CD1c-positive myeloid dendritic cell (primary cell): Measurements from ENCODE around the gene SLC17A9.

Experiments used
- DNase-seq: peaks from one replicate; pipeline ENCODE4 v3.0.0-alpha.2; 2016; ENCODE audit errors: extremely low spot score

SLC17A9 gene, protein sequence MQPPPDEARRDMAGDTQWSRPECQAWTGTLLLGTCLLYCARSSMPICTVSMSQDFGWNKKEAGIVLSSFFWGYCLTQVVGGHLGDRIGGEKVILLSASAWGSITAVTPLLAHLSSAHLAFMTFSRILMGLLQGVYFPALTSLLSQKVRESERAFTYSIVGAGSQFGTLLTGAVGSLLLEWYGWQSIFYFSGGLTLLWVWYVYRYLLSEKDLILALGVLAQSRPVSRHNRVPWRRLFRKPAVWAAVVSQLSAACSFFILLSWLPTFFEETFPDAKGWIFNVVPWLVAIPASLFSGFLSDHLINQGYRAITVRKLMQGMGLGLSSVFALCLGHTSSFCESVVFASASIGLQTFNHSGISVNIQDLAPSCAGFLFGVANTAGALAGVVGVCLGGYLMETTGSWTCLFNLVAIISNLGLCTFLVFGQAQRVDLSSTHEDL

GRCh38 chr20:62952373-62952967, at the start of gene SLC17A9:
SLC17A9 (plus strand) TSS chr20:62952709; CDS start chr20:62952831, 122 bp downstream.
- peak; percentile 93 for DNase-seq

DNA sequence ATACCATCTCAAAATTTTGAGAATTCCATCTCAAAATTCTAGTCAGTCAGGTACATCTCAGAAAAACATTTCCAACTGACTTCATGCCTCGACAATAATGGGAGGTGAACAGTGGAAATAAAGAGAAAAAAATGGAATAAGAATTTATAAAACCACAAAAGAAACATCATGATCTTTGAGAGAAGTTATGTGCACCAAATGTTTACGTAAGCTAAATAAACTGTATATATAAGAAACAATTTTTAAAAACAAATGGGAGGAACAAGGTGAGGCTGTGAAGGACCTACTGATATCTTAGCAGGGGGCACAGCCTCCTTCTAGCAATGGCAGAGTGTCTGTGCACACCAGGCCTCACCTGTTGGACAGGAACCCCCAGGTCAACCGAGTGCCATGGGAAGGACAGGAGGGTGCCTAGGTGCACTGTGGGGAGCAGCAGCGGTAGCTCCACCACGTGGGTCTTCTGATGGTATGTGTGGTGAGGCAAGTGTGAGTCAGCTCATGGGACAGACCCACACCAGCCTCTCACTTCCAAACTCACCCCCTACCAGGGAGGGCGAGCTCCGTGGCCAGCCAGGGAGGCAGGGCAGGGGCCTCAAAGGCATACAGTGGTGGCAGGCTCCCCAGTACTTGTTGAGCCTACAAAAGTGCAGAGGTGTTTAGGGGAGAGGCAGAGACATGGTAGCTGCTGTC, 49.4 kb upstream of the SLC17A9 start:
- DNase-seq = no peak

GRCh38 chr20:62905536-62906117, 46.9 kb upstream of the SLC17A9 start:
- no peak for DNase-seq

- DNase-seq = no peak
Measured at GRCh38 chr20:62906209-62906608, 46.3 kb upstream of the SLC17A9 start.

- DNase-seq = no peak
Measured at GRCh38 chr20:62906647-62907375, 45.7 kb upstream of the SLC17A9 start.

GRCh38 chr20:62907384-62908317, 44.9 kb upstream of the SLC17A9 start:
- DNase-seq = peak; percentile 20

GRCh38 chr20:62908971-62909791, 43.3 kb upstream of the SLC17A9 start:
- no peak for DNase-seq

GRCh38 chr20:62910217-62910766, 42.2 kb upstream of the SLC17A9 start:
- no peak for DNase-seq

DNA sequence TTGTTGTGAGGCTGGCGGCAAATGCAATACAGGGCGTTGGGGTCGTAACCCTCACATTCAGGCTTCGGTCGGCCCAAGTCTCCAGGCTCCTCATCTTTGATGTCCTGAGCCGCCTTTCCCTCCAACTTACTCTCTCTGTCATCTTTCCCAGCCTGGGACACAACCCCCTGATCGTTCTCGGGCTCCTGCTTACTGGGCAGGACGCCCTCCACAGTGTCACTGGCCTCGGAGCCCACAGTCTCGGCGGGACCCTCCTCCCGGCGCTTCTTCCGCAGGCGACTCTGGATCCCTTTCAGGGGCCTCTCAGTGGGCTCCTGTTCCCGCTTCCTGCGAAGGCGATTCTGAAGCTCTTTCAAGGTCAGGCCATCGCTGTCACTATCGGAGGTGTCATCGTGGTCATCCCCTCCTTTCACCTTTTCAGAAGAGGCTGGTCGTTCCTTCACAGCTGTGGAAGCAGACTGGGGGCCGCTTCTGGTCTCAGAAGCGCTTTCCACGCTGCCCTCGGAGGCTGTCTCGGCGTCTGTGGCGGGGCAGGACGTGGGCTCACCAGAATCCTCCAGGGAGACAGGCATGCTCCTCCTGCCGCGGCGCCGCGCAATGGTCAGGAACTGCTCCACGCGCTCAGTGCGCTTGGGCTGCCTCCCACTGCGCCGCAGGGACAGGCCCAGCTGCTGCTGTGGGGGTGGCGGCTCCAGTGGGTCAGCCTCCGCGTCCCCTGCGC, 41.6 kb upstream of the SLC17A9 start:
- no peak for DNase-seq

DNA sequence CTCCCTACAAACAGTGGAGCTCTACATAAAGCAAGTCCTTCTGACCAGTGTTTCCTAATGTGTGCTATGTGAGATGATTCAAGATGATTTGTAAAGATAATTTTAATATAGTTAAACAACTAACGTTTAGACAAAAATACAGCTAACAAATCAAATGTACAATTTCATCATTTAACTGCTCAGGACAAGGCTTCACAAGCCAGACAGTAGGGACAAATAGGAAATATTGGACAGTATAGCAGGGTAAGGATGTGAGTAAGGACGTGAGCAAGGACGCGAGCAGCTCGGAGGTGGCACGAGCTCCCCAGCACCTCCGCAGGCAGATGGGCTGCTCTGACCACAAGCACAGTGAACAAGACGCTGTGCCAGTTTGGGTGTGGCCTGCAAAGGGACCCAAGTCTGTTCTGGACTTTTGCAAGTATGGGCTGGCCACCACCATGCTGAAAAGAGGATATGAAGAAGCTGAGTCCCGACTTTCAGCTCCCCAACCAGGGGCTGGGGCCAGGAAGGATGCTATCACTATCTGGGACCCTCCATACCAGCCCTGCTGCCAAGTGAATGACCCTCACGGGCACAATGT, 40.7 kb upstream of the SLC17A9 start:
- no peak for DNase-seq

- DNase-seq = no peak
Measured at GRCh38 chr20:62913043-62913630, 39.4 kb upstream of the SLC17A9 start.

GRCh38 chr20:62914436-62914835, 38.1 kb upstream of the SLC17A9 start:
- DNase-seq = no peak

DNA sequence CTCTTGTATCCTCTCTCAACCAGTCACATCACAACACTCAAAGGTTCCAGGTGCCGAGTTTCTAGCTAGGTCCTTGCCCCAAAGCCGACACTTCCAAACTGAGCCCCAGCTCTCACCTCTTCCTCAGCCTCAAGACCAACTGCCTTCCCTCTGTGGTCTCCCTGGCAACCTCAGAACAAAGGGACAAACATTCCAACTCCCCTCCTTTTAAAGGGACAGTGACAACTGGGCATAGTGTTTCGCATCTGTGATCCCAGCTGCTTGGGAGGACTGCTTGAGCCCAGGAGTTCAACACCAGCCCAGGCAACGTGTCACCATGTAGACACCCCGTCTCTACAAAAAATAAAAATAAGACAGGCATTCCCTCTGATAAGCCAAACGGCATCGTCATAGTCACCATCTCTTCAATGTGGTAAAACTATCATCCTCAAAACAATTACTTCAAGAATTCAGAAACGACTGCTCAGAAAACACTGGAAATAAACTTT, 37.5 kb upstream of the SLC17A9 start:
- DNase-seq = peak; percentile 37

- no peak for DNase-seq
Measured at GRCh38 chr20:62916703-62917476, 35.6 kb upstream of the SLC17A9 start.

- DNase-seq = no peak
Measured at GRCh38 chr20:62917720-62918119, 34.8 kb upstream of the SLC17A9 start.

GRCh38 chr20:62918147-62918546, 34.4 kb upstream of the SLC17A9 start:
- no peak for DNase-seq

DNA sequence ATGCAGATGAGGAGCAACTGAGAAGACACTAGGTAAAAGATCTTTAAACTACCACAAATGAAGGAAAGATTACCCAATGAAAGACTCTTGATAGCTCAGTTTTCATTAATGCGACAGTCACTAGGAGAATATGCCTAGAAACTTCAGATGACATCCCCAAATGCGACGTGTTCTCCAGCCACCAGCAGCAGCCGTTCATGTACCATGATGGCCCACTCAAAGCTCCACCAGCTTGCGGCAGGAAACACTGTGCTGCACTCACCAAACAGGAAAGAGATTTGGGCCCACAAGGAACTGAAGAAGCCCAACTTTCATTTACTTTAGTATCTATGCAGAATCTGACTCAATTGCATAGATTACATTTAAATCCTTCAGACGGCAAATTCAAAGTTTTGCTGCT, 33.7 kb upstream of the SLC17A9 start:
- peak; percentile 23 for DNase-seq
